Activated T-helper 2 cell treated with anti-CD3 and anti-CD28 coated beads, Interferon-gamma antibody, Interleukin-2, Interleukin-4, amounts not matched to agents 10 μg/mL and 5 μg/mL and 100 μg/mL, durations not matched to agents 14 hours and 24 hours and 36 hours (primary cell): ENCODE results near the gene MORN1. TPM values are rescaled to one million over a fixed set of nuclear protein-coding genes. Genes with fewer than 3 reads are reported as not detected.

Experiments used
- DNase-seq: peaks from one replicate; pipeline ENCODE4 v3.0.0; 2021; ENCODE audit warnings: low spot score
- H3K27ac Mint-ChIP-seq: one replicate; pipeline ENCODE4 v1.8.0; 2021; ENCODE audit warnings: mixed read lengths
- H3K27me3 Mint-ChIP-seq: one replicate; pipeline ENCODE4 v1.8.0; 2021; ENCODE audit warnings: low read depth, mixed read lengths
- H3K36me3 Mint-ChIP-seq: one replicate; pipeline ENCODE4 v1.8.0; 2021; ENCODE audit warnings: low read depth, mixed read lengths
- H3K4me1 Mint-ChIP-seq: one replicate; pipeline ENCODE4 v1.8.0; 2021; ENCODE audit warnings: low read depth, mixed read lengths
- H3K4me3 Mint-ChIP-seq: one replicate; pipeline ENCODE4 v1.8.0; 2021; ENCODE audit warnings: low read depth, mild to moderate bottlenecking, moderate library complexity, mixed read lengths
- H3K9me3 Mint-ChIP-seq: one replicate; pipeline ENCODE4 v1.8.0; 2021; ENCODE audit warnings: mixed read lengths
- intact Hi-C: fragments of 100-400 bp; cut with micrococcal nuclease; formaldehyde crosslinking; loops from one replicate; pipeline ENCODE4 v1.15.1; 2023
- total RNA-seq: library from RNA; stranded (reverse); gene quantifications from 2 replicates; pipeline ENCODE4 v1.2.3, GENCODE V29; 2022

Gene MORN1
- total RNA-seq, 1 donor from 2014 or later, result 7.5 TPM

GRCh38 chr1:2353551-2354438 is 37.6 kb downstream of the MORN1 start:
- intact Hi-C loops, result no loop called here
- Mint-ChIP-seq H3K36me3 (no peaks in the 10 kb centered on the region), H3K27ac (no peak overlapping the region), H3K9me3 (no peaks in the 10 kb centered on the region), H3K4me1 (no peaks in the 10 kb centered on the region), H3K27me3 (no peaks in the 10 kb centered on the region), H3K4me3 (no peak overlapping the region)
- no peak for DNase-seq

- Mint-ChIP-seq H3K4me1 (no peaks in the 10 kb centered on the region), H3K9me3 (no peaks in the 10 kb centered on the region), H3K27ac (no peak overlapping the region), H3K36me3 (no peaks in the 10 kb centered on the region), H3K4me3 (no peak overlapping the region), H3K27me3 (no peaks in the 10 kb centered on the region)
- DNase-seq, result no peak
- intact Hi-C loops, result no loop called here
Measured at GRCh38 chr1:2352897-2353550, 38.3 kb downstream of the MORN1 start.

- no peak for DNase-seq
- H3K27me3 Mint-ChIP-seq, result no peaks in the 10 kb centered on the region
- H3K9me3 Mint-ChIP-seq, result no peaks in the 10 kb centered on the region
- intact Hi-C loops, result no loop called here
- H3K4me1 Mint-ChIP-seq, result no peaks in the 10 kb centered on the region
- no peaks in the 10 kb centered on the region for H3K36me3 Mint-ChIP-seq
- no peak overlapping the region for H3K27ac Mint-ChIP-seq
- H3K4me3 Mint-ChIP-seq, result no peak overlapping the region
Measured at GRCh38 chr1:2352341-2352896, 38.9 kb downstream of the MORN1 start.

- intact Hi-C loops, result no loop called here
- no peaks in the 10 kb centered on the region for H3K27me3 Mint-ChIP-seq
- no peaks in the 10 kb centered on the region for H3K9me3 Mint-ChIP-seq
- H3K27ac Mint-ChIP-seq, result no peak overlapping the region
- H3K4me3 Mint-ChIP-seq, result no peak overlapping the region
- DNase-seq, result no peak
- no peaks in the 10 kb centered on the region for H3K4me1 Mint-ChIP-seq
- no peaks in the 10 kb centered on the region for H3K36me3 Mint-ChIP-seq
Measured at GRCh38 chr1:2351723-2352122, 39.6 kb downstream of the MORN1 start.

GRCh38 chr1:2350911-2351655 is 40.3 kb downstream of the MORN1 start:
- H3K9me3 Mint-ChIP-seq, result no peaks in the 10 kb centered on the region
- no peaks in the 10 kb centered on the region for H3K4me1 Mint-ChIP-seq
- no peak for DNase-seq
- H3K4me3 Mint-ChIP-seq, result no peak overlapping the region
- no peaks in the 10 kb centered on the region for H3K36me3 Mint-ChIP-seq
- intact Hi-C loops, result no loop called here
- no peak overlapping the region for H3K27ac Mint-ChIP-seq
- H3K27me3 Mint-ChIP-seq, result no peaks in the 10 kb centered on the region

GRCh38 chr1:2350501-2350900 is 40.9 kb downstream of the MORN1 start:
- no peaks in the 10 kb centered on the region for H3K27me3 Mint-ChIP-seq
- no peaks in the 10 kb centered on the region for H3K4me1 Mint-ChIP-seq
- H3K27ac Mint-ChIP-seq, result no peak overlapping the region
- no peak for DNase-seq
- intact Hi-C loops, result no loop called here
- H3K9me3 Mint-ChIP-seq, result no peaks in the 10 kb centered on the region
- H3K36me3 Mint-ChIP-seq, result no peaks in the 10 kb centered on the region
- H3K4me3 Mint-ChIP-seq, result no peak overlapping the region

GRCh38 chr1:2349806-2350205 is 41.5 kb downstream of the MORN1 start:
- DNase-seq, result no peak
- Mint-ChIP-seq H3K27me3 (no peaks in the 10 kb centered on the region), H3K27ac (no peak overlapping the region)

GRCh38 chr1:2348346-2349325 is 42.7 kb downstream of the MORN1 start:
- Mint-ChIP-seq H3K36me3 (no peaks in the 10 kb centered on the region), H3K4me3 (no peak overlapping the region), H3K27me3 (no peaks in the 10 kb centered on the region), H3K27ac (no peak overlapping the region), H3K4me1 (no peaks in the 10 kb centered on the region), H3K9me3 (no peaks in the 10 kb centered on the region)
- intact Hi-C loops, result no loop called here
- no peak for DNase-seq

More at GRCh38 chr1:2349806-2350205, 41.5 kb downstream of the MORN1 start:
- Mint-ChIP-seq H3K4me1 (no peaks in the 10 kb centered on the region), H3K9me3 (no peaks in the 10 kb centered on the region), H3K4me3 (no peak overlapping the region), H3K36me3 (no peaks in the 10 kb centered on the region)
- intact Hi-C loops, result no loop called here

- H3K27me3 Mint-ChIP-seq, result no peaks in the 10 kb centered on the region
- H3K9me3 Mint-ChIP-seq, result no peaks in the 10 kb centered on the region
Measured at GRCh38 chr1:2347896-2348295, 43.5 kb downstream of the MORN1 start.

GRCh38 chr1:2347409-2347785 is 44.0 kb downstream of the MORN1 start:
- no peak for DNase-seq
- Mint-ChIP-seq H3K4me3 (no peak overlapping the region), H3K4me1 (no peaks in the 10 kb centered on the region), H3K36me3 (no peaks in the 10 kb centered on the region), H3K27me3 (no peaks in the 10 kb centered on the region), H3K9me3 (no peaks in the 10 kb centered on the region), H3K27ac (no peak overlapping the region)
- intact Hi-C loops, result no loop called here

More at GRCh38 chr1:2347896-2348295, 43.5 kb downstream of the MORN1 start:
- intact Hi-C loops, result no loop called here
- Mint-ChIP-seq H3K4me1 (no peaks in the 10 kb centered on the region), H3K36me3 (no peaks in the 10 kb centered on the region), H3K27ac (no peak overlapping the region), H3K4me3 (no peak overlapping the region)
- no peak for DNase-seq

GRCh38 chr1:2346691-2347408 is 44.5 kb downstream of the MORN1 start:
- intact Hi-C loops, result no loop called here
- H3K27ac Mint-ChIP-seq, result no peak overlapping the region
- H3K4me1 Mint-ChIP-seq, result no peaks in the 10 kb centered on the region
- no peak overlapping the region for H3K4me3 Mint-ChIP-seq
- H3K36me3 Mint-ChIP-seq, result no peaks in the 10 kb centered on the region
- no peaks in the 10 kb centered on the region for H3K9me3 Mint-ChIP-seq
- H3K27me3 Mint-ChIP-seq, result no peaks in the 10 kb centered on the region
- DNase-seq, result no peak
